LNCaP clone FGC (cell line): Measurements from ENCODE around the gene KLF18.
"Not testable (repeated sequence)": the region's sequence is repeated elsewhere in the genome, so short reads cannot be mapped to it uniquely, and the experiment has no call there.

ENCODE experiments used
- DNase-seq: peaks from one replicate; pipeline ENCODE4 v3.0.0-alpha.2; 2011; ENCODE audit warnings: low read depth
- H3K4me3 ChIP-seq: 2 replicates; pipeline ENCODE4 v1.5.1; 2011; ENCODE audit warnings: mild to moderate bottlenecking, low read depth, low read length, control low read depth
- CTCF ChIP-seq: IDR thresholded peaks from 2 replicates; pipeline ENCODE4 v1.5.1; 2012; ENCODE audit warnings: mild to moderate bottlenecking; ENCODE audit not compliant: control insufficient read depth, insufficient read depth; ENCODE audit errors: extremely low read depth

KLF18 gene

GRCh38 chr1:44119525-44119924, 21.9 kb downstream of the KLF18 start:
- no peak overlapping the region for H3K4me3 ChIP-seq
- DNase-seq = no peak
- no peak for TF ChIP-seq CTCF

GRCh38 chr1:44118682-44119081, 22.7 kb downstream of the KLF18 start, which contains the start of gene KLF17:
TSS of gene KLF17 (plus strand) at chr1:44118821. CDS start at chr1:44118908, 87 bp downstream.
- no peak within 1 kb of the TSS for H3K4me3 ChIP-seq
- DNase-seq = no peak
- TF ChIP-seq CTCF = no peak

- DNase-seq, H3K4me3 ChIP-seq: not testable (repeated sequence)
Observed at GRCh38 chr1:44117272-44117671, 24.2 kb downstream of the KLF18 start.

DNA sequence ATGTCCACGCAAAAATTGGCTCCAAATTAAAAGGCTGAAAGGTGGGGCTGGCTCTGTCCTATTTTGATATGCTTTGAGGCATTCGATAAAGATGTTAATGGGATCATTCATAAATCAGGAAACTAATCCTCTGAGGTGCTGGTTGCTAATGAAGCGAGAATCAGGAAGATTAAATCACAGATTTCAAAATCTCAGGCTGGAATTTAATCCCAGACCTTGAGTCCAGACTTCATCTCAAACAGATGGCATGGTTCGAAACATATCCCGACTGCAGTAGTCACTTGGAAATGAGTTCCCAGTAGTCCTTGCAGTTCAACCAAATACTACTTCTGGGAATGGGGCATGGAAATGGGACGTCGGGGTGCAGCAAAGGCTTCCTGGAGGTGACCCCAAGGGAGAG, 27.3 kb downstream of the KLF18 start:
- no peak for TF ChIP-seq CTCF
- DNase-seq = no peak
- no peak overlapping the region for H3K4me3 ChIP-seq

- DNase-seq = no peak
- TF ChIP-seq CTCF = no peak
- H3K4me3 ChIP-seq = no peak overlapping the region
Observed at GRCh38 chr1:44113095-44113609, 28.3 kb downstream of the KLF18 start.

- TF ChIP-seq CTCF = no peak
- H3K4me3 ChIP-seq = no peak overlapping the region
- DNase-seq = no peak
Observed at GRCh38 chr1:44112486-44112885, 28.9 kb downstream of the KLF18 start.

- H3K4me3 ChIP-seq = no peak overlapping the region
- DNase-seq = no peak
- TF ChIP-seq CTCF = no peak
Observed at GRCh38 chr1:44111861-44112260, 29.6 kb downstream of the KLF18 start.
